Lung microvascular endothelial cell (primary cell): Measurements from ENCODE around the gene LRRC61. TPM values are rescaled to one million over a fixed set of nuclear protein-coding genes. Genes with fewer than 3 reads are reported as not detected.

Source experiments
- DNase-seq, 2 donors: peaks; one replicate each; pipeline versions ENCODE4 v3.0.0 to v3.0.0-alpha.2; 2010; ENCODE audit warnings: low read depth in 2 of 2
- total RNA-seq: library from RNA; depleted of rRNA; stranded (reverse); fragments of >200 nt; gene quantifications from 2 replicates; pipeline ENCODE4 v1.2.1, GENCODE V29; 2014

The LRRC61 gene
- total RNA-seq, 1 donor from 2014 or later = 5.8 TPM

DNA sequence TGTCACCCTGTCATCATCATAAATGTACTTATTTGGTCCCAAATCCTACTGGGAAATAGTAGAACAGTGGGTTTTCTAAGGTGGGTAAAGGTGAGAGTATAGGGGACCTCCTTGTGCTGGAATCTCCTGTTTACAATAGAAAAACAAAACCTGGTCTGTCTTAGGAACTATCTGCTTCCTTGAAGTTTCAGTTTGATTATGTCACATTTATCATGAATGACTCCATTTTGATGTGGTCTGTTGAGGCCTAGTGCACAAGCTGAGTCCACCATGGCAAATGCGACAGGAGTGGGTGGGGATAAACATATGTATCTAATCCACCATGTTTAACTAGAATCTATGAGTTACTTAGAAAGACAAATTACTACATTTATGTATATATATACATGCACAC is 32.5 kb downstream of the LRRC61 start:
- no peak for DNase-seq

DNA sequence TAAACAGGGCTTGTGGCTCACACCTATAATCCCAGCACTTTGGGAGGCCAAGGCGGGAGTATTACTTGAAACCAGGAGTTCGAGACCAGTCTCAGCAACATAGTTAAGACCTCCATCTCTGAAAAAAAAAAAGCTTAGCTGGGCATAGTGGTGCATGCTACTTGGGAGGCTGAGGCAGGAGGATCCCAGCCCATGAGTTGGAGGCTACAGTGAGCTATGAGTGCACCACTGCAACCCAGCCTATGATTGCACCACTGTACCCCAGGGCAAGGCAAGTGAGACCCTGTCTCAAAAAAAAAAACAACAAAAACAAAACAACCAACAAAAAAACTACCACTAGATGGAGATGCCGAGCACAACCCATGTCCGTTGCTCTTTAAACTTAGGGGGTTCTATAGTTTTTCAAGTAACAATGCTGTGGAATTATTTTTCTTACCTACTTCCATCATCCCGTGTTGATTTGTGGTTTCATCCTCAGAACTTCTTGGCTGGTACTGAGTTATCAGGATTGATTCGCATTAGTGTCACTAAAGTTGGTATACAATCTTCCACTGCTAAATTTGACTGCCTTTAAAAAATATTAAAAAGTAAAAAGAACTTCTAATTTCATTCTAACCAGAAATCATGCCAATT is 33.2 kb downstream of the LRRC61 start:
- peak; percentile 50 to 63 for DNase-seq

DNA sequence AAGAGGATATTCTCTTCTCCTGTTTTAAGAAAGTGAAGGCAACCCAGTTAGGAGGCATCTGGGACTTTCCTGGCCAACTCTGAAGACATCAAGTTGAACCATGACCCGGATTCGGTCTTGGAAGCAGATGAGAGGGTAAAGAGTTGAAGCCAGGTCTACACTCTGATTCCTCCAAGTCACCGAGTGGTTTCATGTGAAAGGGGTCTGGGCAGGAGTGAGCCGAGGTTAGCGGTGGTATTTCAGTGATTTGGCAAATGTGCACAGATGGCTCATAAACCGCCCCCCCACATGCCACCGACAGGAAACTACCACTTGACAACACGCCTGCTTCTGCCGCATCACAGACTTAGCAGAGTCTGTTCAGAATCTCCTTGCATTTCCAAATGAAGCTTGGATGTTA is 34.1 kb downstream of the LRRC61 start:
- no peak for DNase-seq

DNA sequence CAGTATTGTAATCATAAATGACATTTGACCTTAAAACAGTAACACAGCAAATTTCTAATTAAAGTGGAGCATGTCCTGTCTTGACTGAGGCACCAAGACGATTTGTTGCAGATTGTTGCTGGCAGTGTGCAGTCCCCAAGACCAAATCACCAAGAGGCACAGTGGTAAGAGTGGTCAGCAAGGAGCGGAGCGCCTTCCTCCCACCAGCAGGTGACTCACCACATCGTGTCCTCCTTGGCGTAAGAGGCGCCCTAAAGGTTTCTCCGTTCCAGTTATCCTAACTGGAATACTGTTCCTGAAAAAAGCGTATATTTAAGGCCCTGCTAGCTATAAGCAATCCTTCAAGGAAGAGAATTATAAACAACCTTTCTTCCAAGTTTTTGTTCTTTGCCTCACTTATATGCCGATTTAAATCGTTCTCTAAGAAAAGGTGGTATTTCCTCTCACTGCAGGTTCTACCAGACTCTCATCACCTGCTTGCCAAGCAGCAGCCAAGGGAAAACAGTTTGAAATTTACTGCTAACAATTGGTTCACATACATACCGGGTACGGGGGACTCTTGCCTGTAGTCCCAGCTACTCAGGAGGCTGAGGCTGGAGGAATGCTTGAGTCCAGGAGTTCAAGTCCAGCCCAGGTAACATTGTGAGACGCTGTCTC is 34.7 kb downstream of the LRRC61 start:
- DNase-seq = no peak

DNA sequence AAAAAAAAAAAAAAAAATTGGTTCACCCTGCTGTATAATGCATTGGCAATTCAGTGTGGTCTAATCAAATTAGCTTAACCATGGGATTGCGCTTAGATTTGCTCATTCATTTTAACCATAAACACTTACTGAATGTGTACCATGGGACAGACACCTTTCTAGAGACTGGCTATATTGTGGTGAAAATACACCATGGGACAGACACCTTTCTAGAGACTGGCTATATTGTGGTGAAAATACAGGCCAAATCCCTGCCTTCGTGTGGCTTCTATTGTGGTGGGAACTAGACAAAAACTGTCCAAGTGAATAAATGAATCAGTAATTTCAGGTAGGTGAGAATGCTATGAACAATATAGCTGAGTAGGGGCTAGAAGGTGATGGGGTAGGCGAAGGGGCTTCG is 35.3 kb downstream of the LRRC61 start:
- no peak for DNase-seq

DNA sequence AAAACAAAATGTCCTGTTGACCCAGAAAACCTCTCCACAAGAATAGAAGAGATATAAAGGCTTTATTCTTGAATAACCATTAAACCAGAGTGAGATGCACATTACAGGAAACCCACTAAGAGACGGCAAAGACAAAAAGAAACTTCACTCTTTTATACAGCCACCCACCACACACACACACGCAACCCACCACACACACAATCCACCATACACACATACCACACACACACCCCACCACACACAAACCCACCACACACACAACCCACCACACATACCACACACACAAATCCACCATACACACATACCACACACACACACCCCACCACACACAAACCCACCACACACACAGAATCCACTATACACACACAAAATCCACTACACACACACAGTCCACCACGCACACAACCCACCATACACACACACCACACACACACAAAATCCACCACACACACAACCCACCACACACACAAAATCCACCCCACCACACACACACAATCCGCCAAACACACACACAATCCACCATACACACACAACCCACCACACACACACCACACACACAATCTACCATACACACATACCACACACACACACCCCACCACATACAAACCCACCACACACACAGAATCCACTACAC is 36.0 kb downstream of the LRRC61 start:
- no peak for DNase-seq

DNA sequence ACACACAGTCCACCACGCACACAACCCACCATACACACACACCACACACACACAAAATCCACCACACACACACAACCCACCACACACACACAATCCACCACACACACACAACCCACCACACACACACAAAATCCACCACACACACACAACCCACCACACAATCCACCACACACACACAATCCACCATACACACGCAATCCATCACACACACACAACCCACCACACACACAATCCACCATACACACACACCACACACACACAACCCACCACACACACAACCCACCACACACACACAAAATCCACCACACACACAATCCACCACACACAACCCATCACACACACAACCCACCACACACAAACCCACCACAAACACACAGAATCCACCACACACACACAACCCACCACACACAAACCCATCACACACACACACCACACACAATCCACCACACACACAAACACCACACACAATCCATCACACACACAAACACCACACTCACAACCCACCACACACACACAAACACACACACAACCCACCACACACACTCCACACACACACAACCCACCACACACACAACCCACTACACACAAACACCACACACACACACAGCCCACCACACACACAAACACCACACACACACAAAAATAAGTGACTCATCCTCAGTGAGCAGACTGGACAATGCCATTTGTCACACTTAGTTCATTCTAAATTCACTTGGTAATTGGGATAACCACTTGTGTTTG is 36.6 kb downstream of the LRRC61 start:
- DNase-seq = no peak

DNA sequence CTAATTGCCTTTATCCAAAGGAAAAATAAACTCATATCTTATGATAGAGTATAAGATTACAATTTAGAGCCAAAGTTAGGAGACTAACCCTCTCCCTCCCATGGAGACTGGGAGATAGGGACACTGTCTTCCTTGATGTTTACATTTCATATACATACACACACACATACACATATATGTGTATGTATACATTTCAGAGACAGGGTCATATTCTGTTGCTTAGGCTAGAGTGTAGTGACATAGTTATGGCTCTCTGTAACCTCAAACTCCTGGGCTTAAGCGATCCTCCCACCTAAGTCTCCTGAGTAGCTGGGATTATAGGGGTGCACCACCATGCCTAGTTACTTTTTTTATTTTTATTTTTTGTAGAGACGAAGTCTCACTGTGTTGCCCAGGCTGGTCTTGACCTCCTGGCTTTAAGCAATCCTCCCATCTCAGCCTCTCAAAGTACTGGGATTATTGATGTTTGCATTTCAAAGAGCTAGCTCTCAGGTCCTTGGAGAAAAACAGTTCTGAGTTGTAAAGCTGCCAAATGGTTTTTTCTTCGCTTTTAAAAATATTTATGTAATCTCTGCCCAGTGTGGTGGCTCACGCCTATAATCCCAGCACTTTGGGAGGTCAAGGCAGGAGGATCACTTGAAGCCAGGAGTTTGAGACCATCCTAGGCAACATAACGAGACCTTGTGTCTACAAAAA is 37.4 kb downstream of the LRRC61 start:
- DNase-seq = no peak

DNA sequence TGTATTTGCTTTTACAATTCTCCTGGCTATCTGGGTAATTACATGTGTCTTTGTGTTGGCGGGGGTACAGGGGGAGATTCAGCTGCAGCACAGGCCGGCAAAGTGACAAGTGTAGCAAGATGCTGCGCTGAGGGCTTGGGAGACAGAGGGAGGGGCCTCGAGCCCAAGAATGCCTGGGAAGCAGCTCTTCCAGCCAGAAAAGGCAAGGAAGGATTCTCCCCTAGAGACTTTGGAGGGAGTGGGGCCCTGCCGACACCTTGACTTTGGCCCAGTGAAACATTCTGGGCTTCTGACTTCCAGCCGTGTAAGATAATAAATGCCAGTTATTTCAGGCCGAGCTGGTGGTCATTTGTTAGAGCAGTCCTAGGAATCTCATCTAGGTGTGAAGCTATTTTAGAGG is 38.2 kb downstream of the LRRC61 start:
- DNase-seq = no peak

DNA sequence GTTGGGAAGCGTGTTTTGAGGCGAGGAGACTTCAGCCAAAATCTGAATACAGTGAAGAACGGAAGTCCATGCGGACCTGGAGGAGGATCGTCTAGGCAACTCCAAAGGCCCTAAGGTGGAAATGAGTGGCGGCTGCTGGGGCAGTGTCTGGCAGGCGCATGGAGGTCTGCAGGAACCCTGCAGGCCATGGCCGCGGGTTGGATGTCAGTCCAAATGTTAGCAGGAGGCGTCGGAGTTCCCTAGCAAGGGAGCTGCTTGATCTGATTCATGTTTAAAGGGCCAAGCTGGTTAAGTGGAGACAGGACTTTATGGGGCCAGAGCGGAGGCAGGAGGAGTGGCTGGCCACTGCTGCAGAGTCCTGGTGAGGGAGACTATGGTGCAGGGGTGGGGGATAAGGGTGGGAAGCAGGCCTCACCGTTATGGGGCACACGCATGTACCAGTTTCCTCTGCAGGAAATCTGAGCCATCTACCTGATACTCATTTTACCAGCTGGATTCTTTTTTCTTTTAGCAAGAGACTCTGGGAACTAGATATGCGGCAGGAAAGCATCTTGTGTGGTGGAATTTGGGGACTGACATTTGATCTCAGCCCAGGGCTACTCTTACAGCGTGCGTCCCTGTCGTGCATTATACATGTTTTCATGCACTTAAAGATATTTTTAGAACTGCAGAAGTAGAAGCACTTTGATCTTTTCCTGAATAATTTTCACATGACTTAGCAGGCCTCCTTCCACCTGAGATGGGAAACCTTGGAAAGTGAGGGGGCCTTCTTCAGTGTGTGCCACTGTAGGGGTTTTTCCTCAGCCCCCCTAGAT is 38.9 kb downstream of the LRRC61 start:
- no peak for DNase-seq

DNA sequence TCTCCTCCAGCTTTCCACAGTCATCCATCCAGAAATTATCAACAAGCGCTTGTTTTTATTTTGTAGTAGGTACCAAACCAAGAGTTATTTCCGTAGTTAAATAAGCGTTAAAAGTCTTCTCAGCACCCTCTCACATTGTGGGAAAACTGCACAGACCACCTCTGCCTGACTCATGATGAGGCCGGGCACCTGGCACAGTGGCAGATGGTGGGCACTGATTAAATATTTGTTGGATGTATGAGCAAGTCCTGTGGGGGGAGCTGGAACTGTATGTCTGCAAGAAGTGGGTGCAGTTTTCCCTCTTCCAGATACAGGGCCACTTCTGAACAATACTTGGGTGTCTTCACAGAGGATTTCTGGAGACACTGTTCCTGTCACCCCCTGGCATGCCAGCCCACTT is 40.2 kb downstream of the LRRC61 start:
- no peak for DNase-seq

DNA sequence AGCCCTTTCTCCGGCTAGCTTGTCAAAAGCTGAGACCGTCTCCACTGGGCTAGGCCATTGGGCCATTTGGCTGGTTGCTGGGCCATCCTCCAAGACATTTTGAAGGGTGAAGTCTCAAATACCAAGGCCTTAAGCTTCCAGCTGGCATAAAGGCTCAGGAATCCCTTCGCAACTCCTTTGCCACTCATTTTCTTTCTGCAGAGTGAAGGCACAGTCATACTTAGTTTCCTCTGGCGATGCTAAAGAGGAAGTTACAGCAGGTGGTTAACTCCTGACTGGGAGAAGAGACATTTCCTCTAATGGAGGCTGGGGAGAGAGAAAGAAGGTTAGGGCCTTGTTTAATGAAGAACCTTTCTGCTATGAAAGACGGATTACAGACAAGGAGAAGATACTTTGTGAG is 40.7 kb downstream of the LRRC61 start:
- peak in 1 of 2 donors; percentile 68 for DNase-seq

DNA sequence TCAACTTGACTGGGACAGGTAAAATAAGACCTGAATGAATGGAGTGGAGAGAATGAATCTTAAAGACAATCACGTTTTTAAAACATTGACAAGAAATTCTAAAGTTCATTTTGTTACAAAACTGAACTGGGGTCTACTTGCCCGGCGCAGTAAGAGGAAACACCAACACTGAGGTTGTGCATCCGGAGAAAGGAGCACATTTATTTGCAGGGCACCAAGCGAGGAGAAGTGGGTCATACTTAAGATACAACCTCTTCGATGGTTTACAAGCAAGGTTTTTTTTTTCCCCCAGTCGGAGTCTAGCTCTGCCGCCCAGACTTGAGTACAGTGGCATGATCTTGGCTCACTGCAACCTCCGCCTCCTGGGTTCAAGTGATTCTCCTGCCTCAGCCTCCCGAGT is 42.0 kb downstream of the LRRC61 start:
- DNase-seq = no peak

DNA sequence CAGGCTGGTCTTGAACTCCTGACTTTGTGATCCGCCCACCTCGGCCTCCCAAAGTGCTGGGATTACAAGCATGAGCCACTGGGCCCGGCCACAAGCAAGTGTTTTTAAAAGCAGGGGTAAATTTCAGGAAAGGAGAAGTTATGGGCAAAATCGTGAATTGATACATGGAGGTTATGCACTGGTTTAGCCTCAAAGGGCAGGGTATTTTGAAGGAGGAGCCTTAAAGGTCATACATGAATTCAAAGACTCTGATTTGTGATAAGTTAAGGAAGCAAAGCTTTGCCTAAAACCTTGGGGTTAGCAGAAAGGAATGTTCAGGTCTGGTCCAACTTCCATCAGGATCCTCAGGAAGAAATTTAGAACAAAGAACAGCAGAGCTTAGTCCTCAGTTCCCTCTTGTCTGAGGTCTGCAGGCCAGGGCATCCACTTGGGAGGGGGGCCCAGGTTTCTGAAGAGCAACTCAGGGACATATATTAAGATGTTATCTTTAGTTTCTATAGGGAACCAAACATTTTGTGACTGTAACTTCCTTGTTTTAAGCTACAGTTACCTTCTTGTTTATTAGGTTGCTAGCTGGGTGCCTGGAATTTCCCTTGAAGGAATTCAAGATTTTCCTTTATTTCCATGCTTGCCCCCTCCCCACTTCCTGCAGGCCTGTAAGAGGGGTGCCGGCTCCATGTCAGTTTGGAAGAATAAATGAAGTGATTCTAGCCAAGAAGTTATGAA is 42.7 kb downstream of the LRRC61 start:
- DNase-seq = no peak

DNA sequence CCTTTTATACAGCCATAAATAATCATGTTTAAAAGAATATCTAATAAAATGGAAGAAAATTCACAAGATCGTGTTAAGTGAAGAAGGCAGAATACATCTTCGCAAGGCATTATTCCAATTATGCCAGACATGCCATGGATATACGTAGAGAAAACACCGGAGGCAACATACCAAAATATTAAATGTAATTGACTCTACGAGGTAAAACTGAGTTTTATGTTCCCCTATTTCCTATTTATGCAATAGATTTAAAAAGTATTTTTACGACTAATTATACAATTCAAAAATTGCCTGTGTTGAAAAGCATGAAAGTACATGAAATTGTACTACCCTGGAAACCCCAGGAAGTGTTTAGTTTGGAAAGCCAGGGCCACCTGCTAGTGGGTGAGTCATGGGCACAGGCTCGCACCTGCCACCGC is 44.5 kb downstream of the LRRC61 start:
- DNase-seq = no peak

DNA sequence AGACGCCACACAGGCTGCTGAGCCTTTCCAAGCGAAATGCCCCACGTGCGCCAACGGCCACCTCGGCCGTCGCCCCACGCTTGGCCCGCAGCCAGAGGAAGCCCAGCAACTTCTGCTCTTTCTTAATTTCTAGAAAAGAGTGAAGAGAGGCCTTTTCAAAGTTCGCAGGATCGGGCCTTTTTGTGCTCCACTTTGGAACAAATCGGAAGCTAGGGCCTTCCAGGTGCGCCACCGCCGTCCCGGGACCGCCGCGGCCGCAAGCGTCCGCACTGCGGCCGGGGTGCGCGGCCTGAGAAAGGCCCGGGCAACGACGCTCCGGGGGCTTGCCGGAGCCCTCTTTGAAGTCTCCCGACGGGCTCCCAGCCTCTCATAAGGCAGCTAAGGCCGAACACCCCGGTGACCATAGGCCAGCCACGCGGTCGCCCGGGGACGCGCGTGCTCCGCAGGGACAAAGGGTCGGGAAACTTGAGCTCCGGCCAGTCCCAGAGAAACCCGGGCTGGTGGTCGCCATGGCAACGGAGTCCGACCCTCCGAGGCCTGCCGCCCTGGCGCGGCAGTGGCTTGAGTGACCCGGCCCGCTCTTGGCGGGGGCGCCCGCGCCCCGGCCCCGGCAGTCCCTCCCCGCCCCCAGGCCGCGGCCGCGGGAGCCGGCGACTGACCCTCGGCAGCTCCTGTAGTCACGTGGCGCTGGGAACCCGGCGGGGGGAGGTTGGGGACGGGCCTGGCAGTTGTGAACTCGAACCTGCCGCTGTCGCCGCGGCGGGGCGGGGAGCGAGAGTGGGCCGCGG is 45.1 kb downstream of the LRRC61 start, which contains the start of gene REPIN1:
Gene REPIN1, plus strand, starts transcription at position 727 of the 788 bp plus-strand sequence. CDS start 890 bp downstream, outside the sequence.
- DNase-seq = peak; percentile 88 to 95

DNA sequence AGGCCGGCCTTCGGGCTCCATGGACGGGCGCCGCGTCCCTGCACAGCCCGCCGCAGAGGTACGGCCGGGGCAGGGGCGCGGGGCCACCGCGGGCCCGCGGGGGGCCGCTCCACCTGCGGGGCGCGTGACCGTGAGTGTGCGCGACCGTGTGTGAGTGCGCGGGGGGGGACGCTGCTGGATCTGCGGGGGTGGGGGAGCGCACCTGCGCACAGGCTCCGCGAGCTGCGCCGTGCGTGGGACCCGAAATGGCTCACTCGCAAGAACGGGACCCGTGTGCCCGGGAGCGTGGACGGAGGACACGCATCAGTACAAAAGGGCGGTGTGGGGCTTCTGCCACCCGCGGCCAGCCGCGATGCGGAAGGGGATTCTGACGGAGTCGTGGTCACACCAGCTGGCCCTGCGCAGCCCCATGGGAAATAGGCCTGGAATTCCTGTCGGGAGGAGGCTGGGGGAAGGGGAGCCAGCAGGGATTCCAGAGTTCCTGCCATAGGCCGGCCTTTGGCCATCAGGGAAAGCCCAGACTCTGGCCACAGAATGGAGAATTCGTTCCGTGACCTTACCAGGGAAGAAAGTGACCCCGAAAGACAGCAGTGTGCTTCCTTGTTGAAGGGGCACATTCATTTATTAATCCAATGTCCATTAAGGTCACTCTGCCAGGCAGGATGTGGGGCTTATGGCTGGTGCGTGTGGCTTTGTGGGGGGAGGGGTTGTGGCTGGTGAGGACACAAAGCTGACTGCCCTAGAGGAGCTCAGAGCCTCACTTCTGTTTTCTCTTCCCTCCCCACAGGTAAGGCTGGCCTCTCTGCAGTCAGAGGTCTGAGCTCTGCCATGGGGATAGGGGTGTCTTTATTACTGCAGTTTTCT is 46.0 kb downstream of the LRRC61 start:
- peak; percentile 80 to 90 for DNase-seq
